ENCODE results near the gene NDUFB7.
"Not testable (repeated sequence)": the region's sequence is repeated elsewhere in the genome, so short reads cannot be mapped to it uniquely, and the experiment has no call there.

- TF ChIP-seq EZH2 (IDR thresholded peaks at IDR 0.05; ENCODE audit: insufficient read depth, poor library complexity, severe bottlenecking); EZH2phosphoT487 (IDR thresholded peaks at IDR 0.05; ENCODE audit: insufficient read depth, low read depth): not testable (repeated sequence)
These were observed 29.9 kb downstream of the NDUFB7 start for GRCh38 chr19:14541979-14542378.

Data from GM23248 (cell line).